Measurements from ENCODE around the gene PKDCC. TPM values are rescaled to one million over a fixed set of nuclear protein-coding genes. Genes with fewer than 3 reads are reported as not detected.

PKDCC gene
- total and polyA plus RNA-seq, 9 donors, result 58.5 to 576 (median 257) TPM

DNA sequence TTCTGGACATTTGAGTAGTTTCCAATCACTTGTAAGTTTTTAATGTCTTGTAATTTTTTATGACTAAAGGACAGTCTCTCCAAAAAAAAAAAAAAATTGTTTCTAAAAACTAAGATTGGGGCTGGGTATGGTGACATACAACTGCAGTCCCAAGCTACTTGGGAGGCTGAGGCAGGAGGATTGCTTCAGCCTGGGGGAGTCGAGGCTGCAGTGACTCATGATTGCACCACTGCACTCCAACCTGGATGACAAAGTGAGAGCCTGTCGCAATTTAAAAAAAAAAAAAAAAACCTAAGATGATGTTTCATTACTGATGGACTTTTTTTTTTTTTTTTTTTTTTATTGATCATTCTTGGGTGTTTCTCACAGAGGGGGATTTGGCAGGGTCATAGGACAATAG, 34.4 kb upstream of the PKDCC start:
- intact Hi-C loops (cut with DNase I), result no loop called here
- Histone ChIP-seq H3K9me3 (no peaks in the 10 kb centered on the region), H3K27me3 (no peaks in the 10 kb centered on the region), H3K4me3 (no peak overlapping the region), H3K27ac (no peak overlapping the region), H3K36me3 (no peaks in the 10 kb centered on the region), H3K4me1 (ENCODE audit: insufficient read depth) (peaks cover 2% of the 10 kb centered on the region)
- DNase-seq, result no peak
- 75 to 90% (median 82%) methylated on average over 2 of the region's 2 CpGs for whole genome bisulfite sequencing, 3 donors
- TF ChIP-seq, protein P1, sequence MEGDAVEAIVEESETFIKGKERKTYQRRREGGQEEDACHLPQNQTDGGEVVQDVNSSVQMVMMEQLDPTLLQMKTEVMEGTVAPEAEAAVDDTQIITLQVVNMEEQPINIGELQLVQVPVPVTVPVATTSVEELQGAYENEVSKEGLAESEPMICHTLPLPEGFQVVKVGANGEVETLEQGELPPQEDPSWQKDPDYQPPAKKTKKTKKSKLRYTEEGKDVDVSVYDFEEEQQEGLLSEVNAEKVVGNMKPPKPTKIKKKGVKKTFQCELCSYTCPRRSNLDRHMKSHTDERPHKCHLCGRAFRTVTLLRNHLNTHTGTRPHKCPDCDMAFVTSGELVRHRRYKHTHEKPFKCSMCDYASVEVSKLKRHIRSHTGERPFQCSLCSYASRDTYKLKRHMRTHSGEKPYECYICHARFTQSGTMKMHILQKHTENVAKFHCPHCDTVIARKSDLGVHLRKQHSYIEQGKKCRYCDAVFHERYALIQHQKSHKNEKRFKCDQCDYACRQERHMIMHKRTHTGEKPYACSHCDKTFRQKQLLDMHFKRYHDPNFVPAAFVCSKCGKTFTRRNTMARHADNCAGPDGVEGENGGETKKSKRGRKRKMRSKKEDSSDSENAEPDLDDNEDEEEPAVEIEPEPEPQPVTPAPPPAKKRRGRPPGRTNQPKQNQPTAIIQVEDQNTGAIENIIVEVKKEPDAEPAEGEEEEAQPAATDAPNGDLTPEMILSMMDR (IDR thresholded peaks at IDR 0.05), result no peak
- TF ChIP-seq POLR2A (IDR thresholded peaks at IDR 0.05) (no peak), EP300 (IDR thresholded peaks at IDR 0.05) (no peak)

DNA sequence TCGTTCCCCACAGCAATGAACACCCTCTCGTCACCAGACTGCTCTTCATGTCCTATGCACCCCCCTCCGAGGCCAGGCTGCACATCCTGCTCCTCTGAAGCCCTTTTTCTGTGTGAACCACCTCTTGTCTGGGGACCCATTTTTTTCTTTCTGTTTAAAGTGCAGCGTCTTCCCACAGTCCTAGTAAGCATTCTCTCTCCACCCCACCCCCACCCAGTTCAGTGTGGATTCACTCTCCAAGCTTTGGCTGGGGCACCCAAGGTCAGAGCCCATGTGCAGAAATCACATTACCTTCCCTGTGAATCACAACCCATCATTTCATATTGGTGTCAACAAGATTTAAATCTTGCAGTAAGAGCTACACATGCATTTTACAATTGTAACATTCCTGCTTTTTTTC, 26.4 kb upstream of the PKDCC start:
- Histone ChIP-seq H3K27ac (peak overlapping the region in 1 of 2 donors; percentile 1), H3K27me3 (no peaks in the 10 kb centered on the region), H3K9me3 (no peaks in the 10 kb centered on the region), H3K4me3 (no peak overlapping the region), H3K4me1 (ENCODE audit: insufficient read depth) (peaks cover 13% of the 10 kb centered on the region), H3K36me3 (no peaks in the 10 kb centered on the region)
- TF ChIP-seq EP300 (IDR thresholded peaks at IDR 0.05) (no peak), POLR2A (IDR thresholded peaks at IDR 0.05) (no peak)
- TF ChIP-seq, protein P1 (IDR thresholded peaks at IDR 0.05), result no peak
- DNase-seq, result peak; percentile 48 to 71 (median 54)
- intact Hi-C loops (cut with DNase I), result no loop called here
- 15 to 17% (median 16%) methylated on average over 4 of the region's 4 CpGs for WGBS, 3 donors

- intact Hi-C loops (cut with DNase I), result no loop called here
- no peak for TF ChIP-seq POLR2A (IDR thresholded peaks at IDR 0.05)
- TF ChIP-seq, protein P1 (IDR thresholded peaks at IDR 0.05), result no peak
- no peak for TF ChIP-seq EP300 (IDR thresholded peaks at IDR 0.05)
- peak; percentile 73 to 82 (median 77) for DNase-seq
- Histone ChIP-seq H3K27ac (peak overlapping the region; percentile 42 to 87), H3K27me3 (no peaks in the 10 kb centered on the region), H3K4me1 (ENCODE audit: insufficient read depth) (peaks cover 21% of the 10 kb centered on the region), H3K9me3 (no peaks in the 10 kb centered on the region), H3K36me3 (no peaks in the 10 kb centered on the region), H3K4me3 (no peak overlapping the region)
- 5 to 12% (median 7%) methylated on average over 3 of the region's 3 CpGs for WGBS, 3 donors
Observed at GRCh38 chr2:42025151-42025582, 22.7 kb upstream of the PKDCC start.

- no peaks in the 10 kb centered on the region for H3K27me3 ChIP-seq
- H3K36me3 ChIP-seq, result no peaks in the 10 kb centered on the region
- no peak for DNase-seq
- no peak overlapping the region for H3K4me3 ChIP-seq
- H3K9me3 ChIP-seq, result no peaks in the 10 kb centered on the region
- TF ChIP-seq, protein P1 (IDR thresholded peaks at IDR 0.05), result no peak
- TF ChIP-seq EP300 (IDR thresholded peaks at IDR 0.05), result no peak
- no peak for TF ChIP-seq POLR2A (IDR thresholded peaks at IDR 0.05)
- intact Hi-C loops (cut with DNase I), result no loop called here
- 53 to 61% (median 61%) methylated on average over 5 of the region's 5 CpGs for WGBS, 3 donors
- H3K4me1 ChIP-seq (ENCODE audit: insufficient read depth), result peaks cover 19% of the 10 kb centered on the region
- peak overlapping the region in 1 of 2 donors; percentile 87 for H3K27ac ChIP-seq
Observed at GRCh38 chr2:42026272-42026671, 21.5 kb upstream of the PKDCC start.

Measured in ovary (tissue), 9 donors.